ENCODE measurements around the gene FAM20A.

FAM20A gene

DNA sequence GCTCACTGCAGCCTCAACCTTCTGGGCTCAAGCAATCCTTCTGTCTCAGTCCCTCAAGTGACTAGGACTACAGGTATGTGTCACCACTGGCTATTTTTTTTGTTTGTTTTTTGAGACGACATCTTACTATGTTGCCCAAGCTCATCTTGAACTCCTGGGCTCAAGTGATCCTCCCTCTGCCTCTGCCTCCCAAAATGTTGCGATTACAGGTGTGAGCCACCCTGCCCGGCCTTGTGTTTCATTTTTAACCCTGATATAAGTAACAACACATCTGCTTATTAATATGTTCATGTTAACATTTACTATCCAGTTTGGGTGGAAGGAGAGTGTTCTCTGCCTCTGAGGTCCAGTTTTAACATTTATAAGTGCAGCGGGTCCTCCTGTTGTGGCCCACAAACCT is 3.1 kb downstream of the FAM20A start:
- DNase-seq: no peak
- H3K27me3 ChIP-seq (ENCODE audit: insufficient read depth, low read depth, severe bottlenecking): peaks cover 24% of the 10 kb centered on the region
- no peak overlapping the region for H3K4me3 ChIP-seq (ENCODE audit: low read depth, low read length)
- H3K36me3 ChIP-seq: no peaks in the 10 kb centered on the region
- peaks cover 3% of the 10 kb centered on the region for H3K9me3 ChIP-seq (ENCODE audit: severe bottlenecking)
- H3K27ac ChIP-seq: no peak overlapping the region
- TF ChIP-seq CTCF (IDR thresholded peaks at IDR 0.05; ENCODE audit: low read depth, low read length): no peak

GRCh38 chr17:68596411-68596945 is 4.7 kb downstream of the FAM20A start:
- H3K27ac ChIP-seq: no peak overlapping the region
- H3K9me3 ChIP-seq (ENCODE audit: severe bottlenecking): peaks cover 3% of the 10 kb centered on the region
- no peak overlapping the region for H3K4me3 ChIP-seq (ENCODE audit: low read depth, low read length)
- no peak for TF ChIP-seq CTCF (IDR thresholded peaks at IDR 0.05; ENCODE audit: low read depth, low read length)
- H3K36me3 ChIP-seq: no peaks in the 10 kb centered on the region
- DNase-seq: no peak
- H3K27me3 ChIP-seq (ENCODE audit: insufficient read depth, low read depth, severe bottlenecking): peaks cover 17% of the 10 kb centered on the region

DNA sequence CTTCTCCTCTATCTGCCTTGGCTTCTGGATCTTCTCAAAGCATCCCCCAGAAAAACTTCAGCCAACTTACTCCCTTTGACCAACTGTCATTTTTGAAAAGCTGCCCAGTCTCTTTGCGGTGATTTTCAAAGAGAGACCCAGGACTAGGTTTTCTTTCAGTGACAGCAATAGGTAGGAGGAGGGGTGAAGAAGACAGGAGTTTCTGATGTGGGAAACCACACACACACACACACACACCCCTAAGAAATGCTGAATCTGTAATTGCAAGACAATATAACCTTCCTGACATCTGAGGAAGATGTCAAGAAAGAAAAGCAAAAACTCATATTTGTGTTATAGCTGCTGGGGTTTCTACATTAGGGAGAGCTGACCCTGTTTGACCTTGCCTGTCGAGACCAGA is 5.2 kb downstream of the FAM20A start:
- Histone ChIP-seq H3K36me3 (no peaks in the 10 kb centered on the region), H3K27me3 (ENCODE audit: insufficient read depth, low read depth, severe bottlenecking) (peaks cover 14% of the 10 kb centered on the region), H3K4me3 (ENCODE audit: low read depth, low read length) (no peak overlapping the region), H3K9me3 (ENCODE audit: severe bottlenecking) (peaks cover 3% of the 10 kb centered on the region), H3K27ac (no peak overlapping the region)
- DNase-seq: no peak
- no peak for TF ChIP-seq CTCF (IDR thresholded peaks at IDR 0.05; ENCODE audit: low read depth, low read length)

- Histone ChIP-seq H3K27ac (no peak overlapping the region), H3K36me3 (no peaks in the 10 kb centered on the region), H3K27me3 (ENCODE audit: insufficient read depth, low read depth, severe bottlenecking) (peaks cover 11% of the 10 kb centered on the region), H3K9me3 (ENCODE audit: severe bottlenecking) (peaks cover 3% of the 10 kb centered on the region), H3K4me3 (ENCODE audit: low read depth, low read length) (no peak overlapping the region)
- TF ChIP-seq CTCF (IDR thresholded peaks at IDR 0.05; ENCODE audit: low read depth, low read length): no peak
- DNase-seq: no peak
These were observed 5.7 kb downstream of the FAM20A start for GRCh38 chr17:68595496-68595895.

DNA sequence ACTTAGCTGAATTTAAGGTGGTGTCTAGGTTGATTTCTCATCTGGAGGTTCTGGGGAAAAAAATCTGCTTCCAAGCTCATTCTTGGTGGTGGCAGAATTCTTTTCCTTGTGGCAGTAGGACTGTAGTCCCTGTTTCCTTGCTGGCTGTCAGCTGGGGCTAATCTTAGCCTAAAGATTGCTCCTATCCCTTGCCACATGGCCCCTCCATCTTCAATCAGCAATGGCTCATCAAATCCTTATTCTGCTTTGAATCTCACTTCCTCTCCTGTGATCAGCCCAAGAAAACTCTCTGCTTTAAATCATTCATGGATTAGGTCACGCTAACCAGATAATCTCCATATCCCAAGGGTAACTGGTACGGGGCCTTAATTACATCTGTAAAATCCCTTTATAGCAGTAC is 6.6 kb downstream of the FAM20A start:
- DNase-seq: no peak
- no peak for TF ChIP-seq CTCF (IDR thresholded peaks at IDR 0.05; ENCODE audit: low read depth, low read length)
- no peak overlapping the region for H3K27ac ChIP-seq
- peaks cover 2% of the 10 kb centered on the region for H3K27me3 ChIP-seq (ENCODE audit: insufficient read depth, low read depth, severe bottlenecking)
- H3K36me3 ChIP-seq: no peaks in the 10 kb centered on the region
- H3K4me3 ChIP-seq (ENCODE audit: low read depth, low read length): no peak overlapping the region
- H3K9me3 ChIP-seq (ENCODE audit: severe bottlenecking): peaks cover 3% of the 10 kb centered on the region

All from WERI-Rb-1 (cell line).